ENCODE results near the gene SLC5A2.

The SLC5A2 gene

DNA sequence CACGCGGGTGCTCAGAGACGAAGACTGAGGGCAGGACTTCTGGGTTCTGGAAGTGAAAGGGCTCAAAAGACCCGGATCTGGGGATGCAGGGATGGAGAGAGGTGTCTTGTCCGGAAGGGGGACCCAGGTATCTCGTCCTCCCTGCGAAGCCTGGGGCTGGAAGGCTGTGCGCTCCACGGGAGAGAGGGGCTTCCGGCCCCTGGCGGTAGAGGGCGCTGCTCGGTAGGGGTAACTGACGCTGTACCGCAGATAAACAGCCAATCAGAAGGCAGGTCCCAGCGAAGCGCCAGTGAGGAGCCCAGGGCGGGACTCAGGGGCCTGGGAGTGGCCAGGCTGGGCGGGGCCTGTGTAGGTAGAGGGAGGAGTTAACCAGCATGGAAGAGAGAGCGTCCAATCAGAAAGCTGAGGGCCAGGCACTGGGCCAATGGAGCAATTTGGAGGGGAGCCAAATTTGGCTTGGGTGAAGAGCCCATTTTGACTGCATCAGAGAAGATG, 10.2 kb upstream of the SLC5A2 start:
- Histone ChIP-seq H3K36me3 (ENCODE audit: control insufficient read depth, insufficient read depth, low read length) (no peaks in the 10 kb centered on the region), H3K4me3 (ENCODE audit: low read length) (peak overlapping the region; percentile 64)
- DNase-seq: peak; percentile 88

GRCh38 chr16:31473264-31473984, 9.5 kb upstream of the SLC5A2 start:
- no peak overlapping the region for H3K4me2 ChIP-seq (ENCODE audit: low read length)
- H3K27ac ChIP-seq (ENCODE audit: low read depth, low read length): no peak overlapping the region
- H4K5ac ChIP-seq (ENCODE audit: low read length): no peak overlapping the region
- no peak overlapping the region for H4K8ac ChIP-seq (ENCODE audit: low read depth, low read length)
- H3K4ac ChIP-seq (ENCODE audit: low read depth, low read length): no peak overlapping the region
- no peak overlapping the region for H3K56ac ChIP-seq (ENCODE audit: low read length)
- H2BK5ac ChIP-seq (ENCODE audit: low read length): no peak overlapping the region
- no peaks in the 10 kb centered on the region for H3K4me1 ChIP-seq (ENCODE audit: control insufficient read depth, low read depth, low read length)
- H3K79me1 ChIP-seq (ENCODE audit: low read length): no peaks in the 10 kb centered on the region
- no peak for DNase-seq
- no peaks in the 10 kb centered on the region for H3K36me3 ChIP-seq (ENCODE audit: control insufficient read depth, insufficient read depth, low read length)
- H3K9ac ChIP-seq (ENCODE audit: low read length): no peak overlapping the region
- no peak overlapping the region for H2BK120ac ChIP-seq (ENCODE audit: low read depth, low read length)
- H3K27me3 ChIP-seq (ENCODE audit: insufficient read depth, low read length, poor library complexity): peaks cover 3% of the 10 kb centered on the region
- H2AK5ac ChIP-seq (ENCODE audit: low read length): no peak overlapping the region
- no peak overlapping the region for H3K23ac ChIP-seq (ENCODE audit: low read length)
- no peak overlapping the region for H3K4me3 ChIP-seq (ENCODE audit: low read length)
- no peak overlapping the region for H3K18ac ChIP-seq (ENCODE audit: low read length)
- H3K79me2 ChIP-seq (ENCODE audit: control insufficient read depth, insufficient read depth, low read length): no peaks in the 10 kb centered on the region
- no peak overlapping the region for H2BK15ac ChIP-seq (replicated peaks; ENCODE audit: low read depth)
- WGBS (ENCODE audit: extremely low coverage, insufficient coverage, low lambda C conversion rate): no CpG with 5 or more reads among the region's 17 CpGs

More for the DNA sequence above, 10.2 kb upstream of the SLC5A2 start:
- Histone ChIP-seq H3K4me1 (ENCODE audit: control insufficient read depth, low read depth, low read length) (no peaks in the 10 kb centered on the region), H3K4me2 (ENCODE audit: low read length) (peak overlapping the region; percentile 79), H3K79me1 (ENCODE audit: low read length) (no peaks in the 10 kb centered on the region), H3K4ac (ENCODE audit: low read depth, low read length) (no peak overlapping the region), H3K27me3 (ENCODE audit: insufficient read depth, low read length, poor library complexity) (peaks cover 3% of the 10 kb centered on the region), H2BK15ac (replicated peaks; ENCODE audit: low read depth) (no peak overlapping the region), H3K23ac (ENCODE audit: low read length) (no peak overlapping the region), H4K5ac (ENCODE audit: low read length) (no peak overlapping the region), H3K9ac (ENCODE audit: low read length) (peak overlapping the region; percentile 86), H2AK5ac (ENCODE audit: low read length) (no peak overlapping the region), H2BK120ac (ENCODE audit: low read depth, low read length) (no peak overlapping the region), H3K56ac (ENCODE audit: low read length) (peak overlapping the region; percentile 92), H2BK5ac (ENCODE audit: low read length) (no peak overlapping the region), H3K27ac (ENCODE audit: low read depth, low read length) (no peak overlapping the region), H3K79me2 (ENCODE audit: control insufficient read depth, insufficient read depth, low read length) (no peaks in the 10 kb centered on the region), H4K8ac (ENCODE audit: low read depth, low read length) (no peak overlapping the region), H3K18ac (ENCODE audit: low read length) (peak overlapping the region; percentile 98)
- no CpG with 5 or more reads among the region's 20 CpGs for WGBS (ENCODE audit: extremely low coverage, insufficient coverage, low lambda C conversion rate)

DNA sequence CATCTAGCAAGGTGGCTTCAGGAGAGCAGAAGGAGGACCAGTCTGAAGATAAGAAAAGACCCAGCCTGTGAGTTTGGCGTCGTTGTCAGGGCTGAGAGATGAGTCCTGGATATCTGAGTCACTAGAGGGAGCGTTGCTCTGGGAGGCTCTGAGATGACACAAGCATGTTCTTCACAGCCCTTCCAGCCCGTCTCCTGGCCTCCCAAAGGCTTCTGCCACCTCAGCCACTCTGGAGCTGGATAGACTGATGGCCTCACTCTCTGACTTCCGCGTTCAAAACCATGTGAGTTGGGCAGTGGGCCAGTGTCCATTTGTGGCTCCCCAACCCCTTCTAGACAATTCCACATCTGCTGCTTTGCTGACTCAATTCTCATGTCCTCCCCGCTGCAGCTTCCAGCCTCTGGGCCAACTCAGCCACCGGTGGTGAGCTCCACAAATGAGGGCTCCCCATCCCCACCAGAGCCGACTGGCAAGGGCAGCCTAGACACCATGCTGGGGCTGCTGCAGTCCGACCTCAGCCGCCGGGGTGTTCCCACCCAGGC, 8.7 kb upstream of the SLC5A2 start:
- Histone ChIP-seq H3K4me2 (ENCODE audit: low read length) (no peak overlapping the region), H3K18ac (ENCODE audit: low read length) (no peak overlapping the region), H2BK120ac (ENCODE audit: low read depth, low read length) (no peak overlapping the region), H3K27me3 (ENCODE audit: insufficient read depth, low read length, poor library complexity) (peaks cover 3% of the 10 kb centered on the region), H3K4ac (ENCODE audit: low read depth, low read length) (no peak overlapping the region), H2AK5ac (ENCODE audit: low read length) (no peak overlapping the region), H3K4me1 (ENCODE audit: control insufficient read depth, low read depth, low read length) (no peaks in the 10 kb centered on the region), H4K5ac (ENCODE audit: low read length) (no peak overlapping the region), H3K23ac (ENCODE audit: low read length) (no peak overlapping the region), H4K8ac (ENCODE audit: low read depth, low read length) (no peak overlapping the region), H3K4me3 (ENCODE audit: low read length) (no peak overlapping the region), H3K9ac (ENCODE audit: low read length) (no peak overlapping the region), H3K27ac (ENCODE audit: low read depth, low read length) (no peak overlapping the region), H3K36me3 (ENCODE audit: control insufficient read depth, insufficient read depth, low read length) (no peaks in the 10 kb centered on the region), H2BK15ac (replicated peaks; ENCODE audit: low read depth) (no peak overlapping the region), H3K56ac (ENCODE audit: low read length) (no peak overlapping the region), H3K79me1 (ENCODE audit: low read length) (no peaks in the 10 kb centered on the region), H3K79me2 (ENCODE audit: control insufficient read depth, insufficient read depth, low read length) (no peaks in the 10 kb centered on the region), H2BK5ac (ENCODE audit: low read length) (no peak overlapping the region)
- peak; percentile 26 for DNase-seq
- no CpG with 5 or more reads among the region's 12 CpGs for WGBS (ENCODE audit: extremely low coverage, insufficient coverage, low lambda C conversion rate)

DNA sequence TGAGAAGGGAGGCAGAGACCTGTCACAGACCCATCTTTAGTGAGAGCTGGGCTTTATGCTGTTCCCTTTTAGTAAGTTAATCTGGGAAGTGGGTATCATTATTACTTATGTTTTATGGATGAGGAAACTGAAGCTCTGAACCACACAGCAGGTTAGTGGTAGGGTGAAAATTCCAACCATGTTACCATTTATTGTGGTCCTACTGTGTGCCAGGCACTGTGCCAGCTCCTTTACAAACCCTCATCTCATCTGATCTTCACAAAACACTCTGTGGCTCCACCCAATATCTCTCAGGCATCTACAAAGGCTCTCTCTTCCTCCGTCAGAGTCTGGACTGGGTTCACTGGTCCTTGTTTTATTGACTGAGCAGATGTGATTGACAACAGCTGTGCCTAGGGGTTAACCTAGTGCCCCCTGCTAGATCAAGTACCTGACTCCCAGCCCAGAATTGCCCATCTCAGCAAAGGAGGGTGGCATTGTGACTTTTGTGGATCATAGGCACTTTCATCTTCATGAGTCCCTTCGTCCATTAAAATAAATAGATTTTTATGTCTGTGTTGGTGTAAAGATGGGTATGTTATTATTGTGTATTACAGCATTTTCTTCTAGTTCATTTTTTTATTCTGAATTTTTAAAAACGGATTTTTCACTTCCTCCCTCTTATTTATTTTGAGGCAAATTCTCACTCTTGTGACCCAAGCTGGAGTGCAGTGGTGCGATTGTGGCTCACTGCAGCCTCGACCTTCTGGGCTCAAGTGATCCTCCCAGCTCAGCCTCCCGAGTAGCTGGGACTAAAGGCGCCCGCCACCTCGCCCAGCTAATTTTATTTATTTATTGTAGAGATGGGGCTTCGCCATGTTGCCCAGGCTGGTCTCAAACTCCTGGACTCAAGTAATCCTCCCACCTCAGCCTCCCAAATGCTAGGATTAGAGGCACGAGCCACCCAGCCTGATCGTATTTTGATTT, 7.9 kb upstream of the SLC5A2 start:
- Histone ChIP-seq H2BK5ac (ENCODE audit: low read length) (no peak overlapping the region), H3K79me1 (ENCODE audit: low read length) (no peaks in the 10 kb centered on the region), H3K4me3 (ENCODE audit: low read length) (no peak overlapping the region), H4K8ac (ENCODE audit: low read depth, low read length) (no peak overlapping the region), H2BK120ac (ENCODE audit: low read depth, low read length) (no peak overlapping the region), H3K36me3 (ENCODE audit: control insufficient read depth, insufficient read depth, low read length) (no peaks in the 10 kb centered on the region), H4K5ac (ENCODE audit: low read length) (no peak overlapping the region), H3K79me2 (ENCODE audit: control insufficient read depth, insufficient read depth, low read length) (no peaks in the 10 kb centered on the region), H3K23ac (ENCODE audit: low read length) (no peak overlapping the region), H2AK5ac (ENCODE audit: low read length) (no peak overlapping the region), H2BK15ac (replicated peaks; ENCODE audit: low read depth) (no peak overlapping the region), H3K4me1 (ENCODE audit: control insufficient read depth, low read depth, low read length) (no peaks in the 10 kb centered on the region), H3K18ac (ENCODE audit: low read length) (no peak overlapping the region), H3K27ac (ENCODE audit: low read depth, low read length) (no peak overlapping the region), H3K4ac (ENCODE audit: low read depth, low read length) (no peak overlapping the region), H3K27me3 (ENCODE audit: insufficient read depth, low read length, poor library complexity) (peaks cover 3% of the 10 kb centered on the region), H3K9ac (ENCODE audit: low read length) (no peak overlapping the region), H3K4me2 (ENCODE audit: low read length) (no peak overlapping the region), H3K56ac (ENCODE audit: low read length) (no peak overlapping the region)
- no CpG with 5 or more reads among the region's 12 CpGs for WGBS (ENCODE audit: extremely low coverage, insufficient coverage, low lambda C conversion rate)
- DNase-seq: no peak

GRCh38 chr16:31475946-31476302, 7.0 kb upstream of the SLC5A2 start:
- Histone ChIP-seq H4K5ac (ENCODE audit: low read length) (no peak overlapping the region), H3K4me3 (ENCODE audit: low read length) (no peak overlapping the region), H3K18ac (ENCODE audit: low read length) (no peak overlapping the region), H3K4me1 (ENCODE audit: control insufficient read depth, low read depth, low read length) (no peaks in the 10 kb centered on the region), H3K79me2 (ENCODE audit: control insufficient read depth, insufficient read depth, low read length) (no peaks in the 10 kb centered on the region), H3K4me2 (ENCODE audit: low read length) (no peak overlapping the region), H3K56ac (ENCODE audit: low read length) (peak overlapping the region; percentile 15), H3K23ac (ENCODE audit: low read length) (no peak overlapping the region), H2BK5ac (ENCODE audit: low read length) (no peak overlapping the region), H3K9ac (ENCODE audit: low read length) (no peak overlapping the region), H2BK120ac (ENCODE audit: low read depth, low read length) (no peak overlapping the region), H3K27ac (ENCODE audit: low read depth, low read length) (no peak overlapping the region), H3K36me3 (ENCODE audit: control insufficient read depth, insufficient read depth, low read length) (no peaks in the 10 kb centered on the region), H2BK15ac (replicated peaks; ENCODE audit: low read depth) (no peak overlapping the region), H3K79me1 (ENCODE audit: low read length) (no peaks in the 10 kb centered on the region), H2AK5ac (ENCODE audit: low read length) (no peak overlapping the region), H3K4ac (ENCODE audit: low read depth, low read length) (no peak overlapping the region), H4K8ac (ENCODE audit: low read depth, low read length) (no peak overlapping the region), H3K27me3 (ENCODE audit: insufficient read depth, low read length, poor library complexity) (peaks cover 3% of the 10 kb centered on the region)
- no CpG with 5 or more reads among the region's 26 CpGs for WGBS (ENCODE audit: extremely low coverage, insufficient coverage, low lambda C conversion rate)
- DNase-seq: peak; percentile 17
